ENCODE results near the gene KCNAB1. TPM values are rescaled to one million over a fixed set of nuclear protein-coding genes. Genes with fewer than 3 reads are reported as not detected.

Gene KCNAB1
- 23.8 TPM for total RNA-seq

DNA sequence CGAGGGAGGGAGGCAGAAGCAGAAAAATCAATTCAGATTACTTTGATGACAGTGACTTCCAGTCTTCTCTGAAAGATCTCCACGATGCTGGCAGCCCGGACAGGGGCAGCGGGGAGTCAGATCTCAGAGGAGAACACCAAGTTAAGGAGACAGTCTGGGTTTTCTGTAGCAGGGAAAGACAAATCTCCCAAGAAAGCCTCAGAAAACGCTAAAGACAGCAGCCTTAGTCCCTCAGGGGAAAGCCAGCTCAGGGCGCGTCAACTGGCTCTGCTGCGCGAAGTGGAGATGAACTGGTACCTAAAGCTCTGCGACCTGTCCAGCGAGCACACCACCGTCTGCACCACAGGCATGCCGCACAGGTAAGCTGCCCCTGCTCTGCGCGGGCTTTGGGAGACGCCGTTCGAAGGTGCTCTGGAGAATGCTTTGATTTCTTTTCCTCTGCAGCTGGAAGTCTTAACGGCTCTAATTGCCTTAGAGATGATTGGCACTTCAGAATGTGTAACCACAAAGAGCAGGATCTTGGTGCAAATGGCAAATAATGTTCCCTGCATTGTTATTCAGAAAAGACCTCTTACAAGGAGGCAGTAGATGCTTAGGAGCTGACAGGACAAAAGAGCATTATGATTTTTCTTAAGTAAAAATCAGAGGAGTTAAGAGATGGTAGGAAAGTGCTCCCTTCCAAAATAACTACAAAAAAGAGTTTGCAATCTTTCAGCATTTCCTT lies at the start of gene KCNAB1:
Gene KCNAB1, plus strand, starts transcription at position 51 of the 724 bp plus-strand sequence.

GRCh38 chr3:156554842-156555687 lies 434.7 kb downstream of the KCNAB1 start, which contains the start of gene SSR3:
Gene SSR3, minus strand, starts transcription at chr3:156555117. Its CDS starts 28 bp downstream, at chr3:156555089.

Other genes starting within 250 kb of the KCNAB1 start
- gene GMPS, start 249.9 kb upstream of the KCNAB1 start, total RNA-seq = 36.7 TPM

Data from diencephalon (tissue), 1 donor.